AG10803 (cell line): Measurements from ENCODE around the gene CMPK2.

ENCODE experiments used
- DNase-seq: peaks from one replicate; pipeline ENCODE4 v3.0.0; 2010; ENCODE audit warnings: low read depth
- H3K4me3 ChIP-seq: 2 replicates; pipeline ENCODE4 v1.5.1; 2011; ENCODE audit warnings: mild to moderate bottlenecking, low read length, control low read depth
- CTCF ChIP-seq: conservative IDR thresholded peaks from 2 replicates; pipeline ENCODE4 v1.5.1; 2011; ENCODE audit warnings: mild to moderate bottlenecking, low read length, control low read depth, inconsistent platforms

Gene CMPK2

GRCh38 chr2:6820903-6821584 is 44.7 kb downstream of the CMPK2 start:
- H3K4me3 ChIP-seq, result no peak overlapping the region
- no peak for TF ChIP-seq CTCF
- DNase-seq, result no peak

- no peak overlapping the region for H3K4me3 ChIP-seq
- no peak for TF ChIP-seq CTCF
- DNase-seq, result no peak
Measured at GRCh38 chr2:6820236-6820635, 45.5 kb downstream of the CMPK2 start.

- no peak for DNase-seq
- no peak overlapping the region for H3K4me3 ChIP-seq
- no peak for TF ChIP-seq CTCF
Measured at GRCh38 chr2:6819668-6820067, 46.0 kb downstream of the CMPK2 start.

DNA sequence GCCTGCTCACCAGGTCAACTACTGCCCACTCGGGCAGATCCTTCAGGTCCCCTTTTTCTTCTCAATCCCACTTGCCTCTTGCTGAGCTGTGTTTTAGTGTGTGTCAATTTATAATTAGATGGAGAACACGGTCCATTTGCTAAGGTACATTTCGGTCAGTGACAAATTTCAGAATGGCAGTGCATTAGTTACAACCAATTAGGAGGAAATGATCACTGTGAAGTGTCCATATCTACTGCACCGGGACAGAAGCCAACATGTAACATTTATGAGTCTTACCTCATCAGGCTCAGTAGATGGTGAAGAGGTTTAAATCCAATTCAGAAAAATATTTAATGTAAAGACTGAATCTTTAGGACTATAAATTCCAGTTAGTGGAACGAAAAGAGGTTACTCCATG is 47.7 kb downstream of the CMPK2 start:
- DNase-seq, result no peak
- TF ChIP-seq CTCF, result no peak
- no peak overlapping the region for H3K4me3 ChIP-seq

- no peak for DNase-seq
- H3K4me3 ChIP-seq, result no peak overlapping the region
- TF ChIP-seq CTCF, result no peak
Measured at GRCh38 chr2:6814869-6815268, 50.8 kb downstream of the CMPK2 start.

- no peak for DNase-seq
- no peak for TF ChIP-seq CTCF
- no peak overlapping the region for H3K4me3 ChIP-seq
Measured at GRCh38 chr2:6814312-6814711, 51.4 kb downstream of the CMPK2 start.

GRCh38 chr2:6813573-6813972 is 52.1 kb downstream of the CMPK2 start:
- no peak for DNase-seq
- no peak for TF ChIP-seq CTCF
- no peak overlapping the region for H3K4me3 ChIP-seq
